Endothelial cell of umbilical vein (primary cell): ENCODE results near the gene NUBP1. TPM values are rescaled to one million over a fixed set of nuclear protein-coding genes. Genes with fewer than 3 reads are reported as not detected.

Source experiments
- BruUV-seq: library from RNA; stranded (reverse); fragments of 400-500 nt; replicated peaks from 2 replicates; lab custom pipeline; 2021; lab: Mats Ljungman, UMichigan
- CTCF ChIA-PET: fragments of 300-600, 350-600 bp; sonication (Branson Sonifier 250); formaldehyde crosslinking; loops from one replicate; lab custom pipeline; 2021; ENCODE audit warnings: antibody characterized with exemption, inconsistent platforms; lab: Charles Lee
- POLR2A ChIA-PET: fragments of 300-600, 350-600 bp; sonication (Branson Sonifier 250); formaldehyde crosslinking; loops from one replicate; lab custom pipeline; 2021; ENCODE audit warnings: antibody characterized with exemption, inconsistent platforms; lab: Charles Lee
- DNase-seq: peaks from one replicate; pipeline ENCODE4 v3.0.0-alpha.2; 2011; ENCODE audit warnings: low read depth, low spot score
- FAIRE-seq: peaks from 2 replicates; lab custom pipeline; 2011; peaks lifted over from hg19 to GRCh38; lab: Jason Lieb, UNC
- H2AFZ ChIP-seq: 2 replicates; pipeline ENCODE4 v1.6.0; 2012; ENCODE audit warnings: low read depth, low read length, control low read depth, inconsistent platforms
- H3K27ac ChIP-seq: 2 replicates; pipeline ENCODE4 v1.5.1; 2011; ENCODE audit warnings: low read depth, mild to moderate bottlenecking, control low read depth, low read length, moderate library complexity; ENCODE audit not compliant: insufficient read depth
- H3K27me3 ChIP-seq, 2 experiments: 2 replicates each; pipeline versions ENCODE4 v1.6.0 to v1.6.1; 2011; ENCODE audit warnings: low read length in 2 of 2, mixed read lengths in 1 of 2; ENCODE audit not compliant: control insufficient read depth in 2 of 2, insufficient read depth in 2 of 2
- H3K36me3 ChIP-seq, 2 experiments: 2 replicates in 1 of 2; 3 replicates in 1 of 2; pipeline ENCODE4 v1.5.1; 2011; ENCODE audit warnings: low read length in 2 of 2, mild to moderate bottlenecking in 1 of 2, moderate library complexity in 1 of 2; ENCODE audit not compliant: control insufficient read depth in 2 of 2, insufficient read depth in 2 of 2; ENCODE audit errors: extremely low read depth in 1 of 2
- H3K4me1 ChIP-seq: 3 replicates; pipeline ENCODE4 v1.5.1; 2011; ENCODE audit warnings: mild to moderate bottlenecking, low read length; ENCODE audit not compliant: control insufficient read depth, insufficient read depth; ENCODE audit errors: extremely low read depth
- H3K4me2 ChIP-seq: 2 replicates; pipeline ENCODE4 v1.6.1; 2011; ENCODE audit warnings: low read length, control low read depth, mixed read lengths; ENCODE audit not compliant: insufficient read depth
- H3K4me3 ChIP-seq, 3 experiments: fragments of 200-600 bp in 1 of 3; sonication (generic), shearing (Covaris generic) in 1 of 3; replicated peaks in 1 of 3; 2 replicates each; pipeline ENCODE4 v1.5.1; 2011 to 2016; ENCODE audit warnings: control low read depth in 3 of 3, low read length in 3 of 3, mild to moderate bottlenecking in 2 of 3, inconsistent platforms in 1 of 3, low read depth in 1 of 3, moderate library complexity in 1 of 3; ENCODE audit not compliant: insufficient read depth in 1 of 3
- H3K79me2 ChIP-seq: 2 replicates; pipeline ENCODE4 v1.6.0; 2012; ENCODE audit warnings: low read length, inconsistent platforms; ENCODE audit not compliant: control insufficient read depth, insufficient read depth
- H3K9ac ChIP-seq: replicated peaks from 2 replicates; pipeline ENCODE3; 2011; ENCODE audit warnings: low read length, control low read depth; ENCODE audit not compliant: insufficient read depth; ENCODE audit errors: extremely low read depth
- H3K9me1 ChIP-seq: replicated peaks from 3 replicates; pipeline ENCODE4 v1.6.0; 2011; ENCODE audit warnings: mild to moderate bottlenecking, low read length; ENCODE audit not compliant: control insufficient read depth, insufficient read depth; ENCODE audit errors: extremely low read depth
- H3K9me3 ChIP-seq: replicated peaks from 2 replicates; pipeline ENCODE4 v1.5.1; 2012; ENCODE audit warnings: low read length, inconsistent platforms; ENCODE audit not compliant: control insufficient read depth, insufficient read depth
- H4K20me1 ChIP-seq: replicated peaks from 2 replicates; pipeline ENCODE3; 2011; ENCODE audit warnings: mild to moderate bottlenecking, low read length; ENCODE audit not compliant: control insufficient read depth, insufficient read depth; ENCODE audit errors: extremely low read depth
- EZH2 ChIP-seq: IDR thresholded peaks from 2 replicates; pipeline ENCODE4 v1.6.1; 2012; ENCODE audit warnings: borderline replicate concordance, low read depth, mild to moderate bottlenecking, moderate library complexity, low read length, inconsistent platforms; ENCODE audit not compliant: severe bottlenecking
- FOS ChIP-seq: IDR thresholded peaks from 2 replicates; pipeline ENCODE4 v1.6.1; 2011; ENCODE audit warnings: mild to moderate bottlenecking, low read length, moderate library complexity, borderline replicate concordance; ENCODE audit not compliant: insufficient read depth
- GATA2 ChIP-seq: IDR thresholded peaks from 2 replicates; pipeline ENCODE4 v1.7.0; 2011; ENCODE audit warnings: low read depth, mild to moderate bottlenecking, moderate library complexity, mixed read lengths, low read length; ENCODE audit not compliant: insufficient read length, insufficient read depth
- JUN ChIP-seq: IDR thresholded peaks from 2 replicates; pipeline ENCODE4 v1.6.1; 2011; ENCODE audit warnings: borderline replicate concordance, low read depth; ENCODE audit not compliant: insufficient read length, insufficient read depth
- MYC ChIP-seq: IDR thresholded peaks from one replicate; pipeline ENCODE4 v1.6.1; 2011; ENCODE audit warnings: mild to moderate bottlenecking, low read depth, low read length
- POLR2A ChIP-seq: IDR thresholded peaks from 2 replicates; pipeline ENCODE4 v1.6.1; 2012; ENCODE audit warnings: low read depth, mild to moderate bottlenecking, control low read depth, low read length
- POLR2AphosphoS5 ChIP-seq: IDR thresholded peaks from 2 replicates; pipeline ENCODE4 v1.6.1; 2012; ENCODE audit warnings: low read depth, mild to moderate bottlenecking, control low read depth, low read length, moderate library complexity; ENCODE audit not compliant: insufficient read depth
- dilution Hi-C: fragments of 300-500 bp; cut with MboI; formaldehyde crosslinking; loops from one replicate; pipeline ENCODE4 v1.15.0; 2019; ENCODE audit warnings: low sequenced_read_pairs; ENCODE audit not compliant: extremely low pct_ligation_motif_present
- intact Hi-C: fragments of 100-400 bp; cut with micrococcal nuclease; formaldehyde crosslinking; loops from one replicate; pipeline ENCODE4 v1.10.0; 2022
- polyA plus RNA-seq, 4 experiments: library from polyadenylated mRNA; depleted of rRNA in 3 of 4; stranded (reverse) in 3 of 4; unstranded in 1 of 4; fragments of >200 nt; gene quantifications; 2 replicates each; pipeline versions ENCODE4 v1.2.1 to v1.2.3, GENCODE V29; 2011 to 2012; ENCODE audit warnings: missing spikeins in 1 of 4
- total RNA-seq: library from RNA; stranded (reverse); gene quantifications from 2 replicates; pipeline ENCODE4 v1.2.3, GENCODE V29; 2021
- TF ChIP-seq, protein P1 (sequence below): IDR thresholded peaks from 2 replicates; pipeline ENCODE4 v1.6.1; 2011; ENCODE audit not compliant: insufficient read depth, insufficient read length
- TF ChIP-seq, protein P2 (sequence below), 2 donors: IDR thresholded peaks; 1 replicate in 1 of 2; 2 replicates in 1 of 2; pipeline ENCODE4 v1.5.1; 2011; ENCODE audit warnings: low read length in 2 of 2, mild to moderate bottlenecking in 2 of 2, moderate library complexity in 2 of 2, control low read depth in 1 of 2, inconsistent platforms in 1 of 2, low read depth in 1 of 2; ENCODE audit not compliant: insufficient read depth in 1 of 2; ENCODE audit errors: extremely low read depth in 1 of 2

NUBP1 gene
- total and polyA plus RNA-seq, 2 donors (not counting 3 experiments of a cell fraction or from before 2014, with no cell fraction given) = 23.6 to 30.8 TPM

DNA sequence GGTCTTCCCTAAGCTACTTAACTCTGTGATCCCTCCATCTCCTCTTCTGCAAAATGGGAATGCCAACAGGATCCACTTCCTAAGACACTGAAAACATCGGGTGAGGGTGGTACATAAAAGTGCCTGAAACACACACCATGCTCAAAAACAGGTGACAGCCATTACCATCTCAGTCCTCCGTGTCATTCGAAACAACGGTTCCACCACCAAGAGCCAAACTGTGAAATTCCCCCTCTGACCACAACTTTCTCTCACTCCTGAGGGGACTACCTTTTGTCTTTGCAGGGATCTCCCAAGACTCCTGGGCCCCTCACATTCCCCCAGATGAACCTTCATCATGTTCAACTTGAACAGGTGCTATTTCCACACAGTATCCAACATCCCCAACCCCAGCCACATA lies 37.0 kb downstream of the NUBP1 start:
- Histone ChIP-seq H2AFZ (no peak overlapping the region), H3K36me3 (no peaks in the 10 kb centered on the region), H3K9me1 (no peaks in the 10 kb centered on the region), H3K9me3 (no peaks in the 10 kb centered on the region), H3K4me2 (no peak overlapping the region), H3K9ac (no peak overlapping the region), H3K4me1 (no peaks in the 10 kb centered on the region), H3K4me3 (no peak overlapping the region), H3K27me3 (no peaks in the 10 kb centered on the region), H3K27ac (no peak overlapping the region), H4K20me1 (no peaks in the 10 kb centered on the region), H3K79me2 (no peaks in the 10 kb centered on the region)
- ChIA-PET POLR2A (no interaction called here), CTCF (no interaction called here)
- intact Hi-C loops = no loop called here
- no TSS peak for BruUV-seq
- TF ChIP-seq, protein P1, sequence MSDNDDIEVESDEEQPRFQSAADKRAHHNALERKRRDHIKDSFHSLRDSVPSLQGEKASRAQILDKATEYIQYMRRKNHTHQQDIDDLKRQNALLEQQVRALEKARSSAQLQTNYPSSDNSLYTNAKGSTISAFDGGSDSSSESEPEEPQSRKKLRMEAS = no peak
- TF ChIP-seq POLR2A = no peak
- TF ChIP-seq GATA2 = no peak
- no peak for TF ChIP-seq FOS
- TF ChIP-seq, protein P2, sequence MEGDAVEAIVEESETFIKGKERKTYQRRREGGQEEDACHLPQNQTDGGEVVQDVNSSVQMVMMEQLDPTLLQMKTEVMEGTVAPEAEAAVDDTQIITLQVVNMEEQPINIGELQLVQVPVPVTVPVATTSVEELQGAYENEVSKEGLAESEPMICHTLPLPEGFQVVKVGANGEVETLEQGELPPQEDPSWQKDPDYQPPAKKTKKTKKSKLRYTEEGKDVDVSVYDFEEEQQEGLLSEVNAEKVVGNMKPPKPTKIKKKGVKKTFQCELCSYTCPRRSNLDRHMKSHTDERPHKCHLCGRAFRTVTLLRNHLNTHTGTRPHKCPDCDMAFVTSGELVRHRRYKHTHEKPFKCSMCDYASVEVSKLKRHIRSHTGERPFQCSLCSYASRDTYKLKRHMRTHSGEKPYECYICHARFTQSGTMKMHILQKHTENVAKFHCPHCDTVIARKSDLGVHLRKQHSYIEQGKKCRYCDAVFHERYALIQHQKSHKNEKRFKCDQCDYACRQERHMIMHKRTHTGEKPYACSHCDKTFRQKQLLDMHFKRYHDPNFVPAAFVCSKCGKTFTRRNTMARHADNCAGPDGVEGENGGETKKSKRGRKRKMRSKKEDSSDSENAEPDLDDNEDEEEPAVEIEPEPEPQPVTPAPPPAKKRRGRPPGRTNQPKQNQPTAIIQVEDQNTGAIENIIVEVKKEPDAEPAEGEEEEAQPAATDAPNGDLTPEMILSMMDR (IDR thresholded peaks at IDR 0.05; ENCODE audit: extremely low read depth in 1 of 2, insufficient read depth in 1 of 2, low read depth in 1 of 2, low read length in 2 of 2) = no peak
- TF ChIP-seq POLR2AphosphoS5 = no peak
- TF ChIP-seq JUN = no peak
- no peak for TF ChIP-seq MYC
- no peak for TF ChIP-seq EZH2
- FAIRE-seq = no peak
- no peak for DNase-seq
- dilution Hi-C loops = no loop called here
